Body of pancreas (tissue), 4 donors: ENCODE results near the gene CCDC86. TPM values are rescaled to one million over a fixed set of nuclear protein-coding genes. Genes with fewer than 3 reads are reported as not detected.

Source experiments
- ATAC-seq: fragments of 150-250 bp; one replicate; pipeline ENCODE4 v1.9.1; 2016
- DNase-seq, 4 donors: peaks; one replicate each; pipeline ENCODE4 v3.0.0-alpha.2; 2019
- H3K27ac ChIP-seq, 4 donors: fragments of 200-600 bp; sonication (generic); 1 replicate in 3 of 4; 2 replicates in 1 of 4; pipeline versions ENCODE4 v1.5.1 to v1.6.1; 2016 to 2019; ENCODE audit warnings: mild to moderate bottlenecking in 1 of 4, mixed read lengths in 1 of 4, moderate library complexity in 1 of 4
- H3K27me3 ChIP-seq, 2 donors: fragments of 200-600 bp; sonication (generic); one replicate each; pipeline ENCODE4 v1.6.0; 2016; ENCODE audit warnings: mild to moderate bottlenecking in 1 of 2
- H3K36me3 ChIP-seq, 2 donors: fragments of 200-600 bp; sonication (generic); replicated peaks in 1 of 2; 2 replicates each; pipeline ENCODE4 v1.5.1; 2016; ENCODE audit warnings: low read depth in 2 of 2; ENCODE audit not compliant: insufficient read depth in 1 of 2
- H3K4me1 ChIP-seq: fragments of 200-600 bp; sonication (generic); one replicate; pipeline ENCODE4 v1.6.0; 2016
- H3K4me3 ChIP-seq, 2 donors: fragments of 200-600 bp; sonication (generic); 1 replicate in 1 of 2; 2 replicates in 1 of 2; pipeline ENCODE4 v1.5.1; 2016 to 2019
- H3K9me3 ChIP-seq, 3 donors: fragments of 200-600 bp; sonication (generic); 1 replicate in 2 of 3; 2 replicates in 1 of 3; pipeline ENCODE4 v1.5.1; 2016
- CTCF ChIP-seq, 7 experiments: fragments of 450-650 bp in 4 of 7; fragments of 200-600 bp in 3 of 7; sonication (generic) in 3 of 7; IDR thresholded peaks; one replicate each; pipeline ENCODE4 v1.5.1; 2016 to 2019; ENCODE audit warnings: antibody characterized with exemption in 7 of 7
- POLR2A ChIP-seq, 3 donors: fragments of 450-650 bp; IDR thresholded peaks; one replicate each; pipeline ENCODE4 v1.6.1; 2016; ENCODE audit warnings: antibody characterized with exemption in 3 of 3, mild to moderate bottlenecking in 2 of 3
- WGBS, 2 donors: methylation state at CpG; one replicate each; pipeline ENCODE4 v1.1.5; 2017; 5-methylcytosine and 5-hydroxymethylcytosine counted together
- intact Hi-C: fragments of 100-400 bp; cut with DNase I; formaldehyde crosslinking; loops from one replicate; pipeline ENCODE4 v1.15.1; 2023
- total RNA-seq, 2 donors: library from RNA; depleted of rRNA; stranded (reverse); fragments of >200 nt; gene quantifications; one replicate each; pipeline ENCODE4 v1.1.0, GENCODE V29; 2016

Gene CCDC86
- total RNA-seq, 2 donors from 2014 or later: 14.8 to 26.4 TPM

GRCh38 chr11:60847281-60847680 lies 5.4 kb downstream of the CCDC86 start:
- TF ChIP-seq CTCF (IDR thresholded peaks at IDR 0.05) (no peak), POLR2A (IDR thresholded peaks at IDR 0.05) (no peak)
- intact Hi-C loops: no loop called here
- Histone ChIP-seq H3K4me1 (peaks cover 31% of the 10 kb centered on the region), H3K36me3 (peaks cover 0 to 4% of the 10 kb centered on the region in 2 donors), H3K4me3 (no peak overlapping the region), H3K9me3 (no peaks in the 10 kb centered on the region), H3K27me3 (no peaks in the 10 kb centered on the region), H3K27ac (no peak overlapping the region)
- 71 to 74% methylated on average over 11 to 13 of the region's 13 CpGs for WGBS, 2 donors
- no peak for ATAC-seq
- no peak for DNase-seq

- Histone ChIP-seq H3K27me3 (no peaks in the 10 kb centered on the region), H3K27ac (no peak overlapping the region), H3K4me3 (no peak overlapping the region), H3K9me3 (no peaks in the 10 kb centered on the region), H3K36me3 (peaks cover 0 to 4% of the 10 kb centered on the region in 2 donors), H3K4me1 (peaks cover 32% of the 10 kb centered on the region)
- ATAC-seq: no peak
- WGBS, 2 donors: 82 to 84% methylated on average over 12 of the region's 12 CpGs
- TF ChIP-seq POLR2A (IDR thresholded peaks at IDR 0.05) (no peak), CTCF (IDR thresholded peaks at IDR 0.05) (no peak)
- no peak for DNase-seq
- intact Hi-C loops: no loop called here
These were observed 6.0 kb downstream of the CCDC86 start for GRCh38 chr11:60847896-60848295.

GRCh38 chr11:60848714-60849151 lies 6.8 kb downstream of the CCDC86 start:
- WGBS, 2 donors: 81 to 83% methylated on average over 10 of the region's 10 CpGs
- ATAC-seq (no peak), DNase-seq (no peak)
- TF ChIP-seq CTCF (IDR thresholded peaks at IDR 0.05): no peak
- TF ChIP-seq POLR2A (IDR thresholded peaks at IDR 0.05): no peak
- H3K36me3 ChIP-seq: peaks cover 0 to 4% of the 10 kb centered on the region in 2 donors
- H3K27ac ChIP-seq: no peak overlapping the region
- H3K9me3 ChIP-seq: no peaks in the 10 kb centered on the region
- no peak overlapping the region for H3K4me3 ChIP-seq
- intact Hi-C loops: no loop called here
- peaks cover 24% of the 10 kb centered on the region for H3K4me1 ChIP-seq
- no peaks in the 10 kb centered on the region for H3K27me3 ChIP-seq

GRCh38 chr11:60849641-60850520 lies 8.0 kb downstream of the CCDC86 start:
- no peak for DNase-seq
- no peaks in the 10 kb centered on the region for H3K27me3 ChIP-seq
- ATAC-seq: no peak
- 91 to 93% methylated on average over 20 to 29 of the region's 29 CpGs for WGBS, 2 donors
- H3K4me3 ChIP-seq: no peak overlapping the region
- H3K27ac ChIP-seq: no peak overlapping the region
- H3K9me3 ChIP-seq: no peaks in the 10 kb centered on the region
- TF ChIP-seq POLR2A (IDR thresholded peaks at IDR 0.05): no peak
- TF ChIP-seq CTCF (IDR thresholded peaks at IDR 0.05): no peak
- peaks cover 0 to 4% of the 10 kb centered on the region in 2 donors for H3K36me3 ChIP-seq
- intact Hi-C loops: no loop called here
- H3K4me1 ChIP-seq: peaks cover 13% of the 10 kb centered on the region
